SK-N-MC (cell line): Measurements from ENCODE around the gene IGLL5.

ENCODE experiments used
- EZH2 ChIP-seq: fragments of 200-600 bp; sonication (generic); IDR thresholded peaks from one replicate; pipeline ENCODE4 v1.6.1; 2017; ENCODE audit warnings: antibody characterized with exemption
- FOXP2 ChIP-seq: optimal IDR thresholded peaks from 2 replicates; pipeline ENCODE3; 2011; ENCODE audit warnings: mild to moderate bottlenecking, moderate library complexity; ENCODE audit not compliant: insufficient read depth; ENCODE audit errors: extremely low read length, control extremely low read depth
- POLR2AphosphoS5 ChIP-seq: IDR thresholded peaks from 2 replicates; pipeline ENCODE4 v1.6.1; 2012; ENCODE audit warnings: mild to moderate bottlenecking, low read depth, low read length, borderline replicate concordance

GRCh38 chr22:22942511-22943329, 55.1 kb downstream of the IGLL5 start:
- no peak for TF ChIP-seq EZH2
- TF ChIP-seq POLR2AphosphoS5, result no peak
- no peak for TF ChIP-seq FOXP2
